GM12891 (cell line): ENCODE data around the gene C1orf226.

Source experiments
- DNase-seq: peaks from one replicate; pipeline ENCODE4 v3.0.0; 2011; ENCODE audit warnings: low spot score; ENCODE audit not compliant: insufficient read length
- FAIRE-seq: peaks from 2 replicates; lab custom pipeline; 2011; peaks lifted over from hg19 to GRCh38; lab: Jason Lieb, UNC
- PAX5 ChIP-seq: IDR thresholded peaks from 2 replicates; pipeline ENCODE4 v1.6.1; 2011; ENCODE audit warnings: low read length, moderate library complexity, mild to moderate bottlenecking; ENCODE audit not compliant: insufficient read depth, severe bottlenecking
- POLR2A ChIP-seq: IDR thresholded peaks from 2 replicates; pipeline ENCODE4 v1.6.1; 2011; ENCODE audit warnings: low read depth, low read length, control low read depth
- POLR2AphosphoS5 ChIP-seq: IDR thresholded peaks from 2 replicates; pipeline ENCODE4 v1.6.1; 2011; ENCODE audit warnings: low read depth, low read length, control low read depth
- POU2F2 ChIP-seq: IDR thresholded peaks from 2 replicates; pipeline ENCODE4 v1.6.1; 2011; ENCODE audit warnings: low read depth, mild to moderate bottlenecking, control low read depth, low read length, moderate library complexity
- SPI1 ChIP-seq: IDR thresholded peaks from 2 replicates; pipeline ENCODE4 v1.6.1; 2011; ENCODE audit warnings: low read depth, low read length, control low read depth
- TAF1 ChIP-seq: IDR thresholded peaks from 2 replicates; pipeline ENCODE4 v1.6.1; 2011; ENCODE audit warnings: low read depth, low read length, control low read depth

The C1orf226 gene

GRCh38 chr1:162383516-162383915 is 2.0 kb downstream of the C1orf226 start:
- DNase-seq (no peak), FAIRE-seq (no peak)
- no peak for TF ChIP-seq POLR2A
- no peak for TF ChIP-seq TAF1
- TF ChIP-seq SPI1 = no peak
- TF ChIP-seq PAX5 = no peak
- TF ChIP-seq POU2F2 = no peak

DNA sequence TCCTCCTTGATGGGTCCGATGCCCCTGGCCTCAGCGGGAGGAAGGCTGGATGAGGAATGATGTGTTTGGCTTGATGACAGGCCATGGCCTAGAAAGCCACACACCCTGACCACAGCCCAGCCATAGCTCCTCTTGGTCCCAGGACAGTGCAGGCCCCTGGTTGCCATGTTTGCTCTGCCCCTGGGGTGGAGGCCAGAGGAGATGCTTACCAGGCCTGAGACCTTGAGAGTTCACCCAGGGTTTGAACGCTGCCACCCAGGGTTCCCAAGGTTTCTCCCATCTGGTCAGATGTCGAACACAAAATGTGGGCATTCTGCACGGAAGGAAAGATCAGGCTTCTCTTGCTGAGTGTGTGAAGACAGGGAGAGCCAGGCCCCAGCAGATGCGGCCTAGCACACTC is 2.6 kb downstream of the C1orf226 start:
- DNase-seq (no peak), FAIRE-seq (no peak)
- TF ChIP-seq SPI1 = no peak
- no peak for TF ChIP-seq PAX5
- TF ChIP-seq POLR2A = no peak
- no peak for TF ChIP-seq TAF1
- TF ChIP-seq POLR2AphosphoS5 = no peak
- no peak for TF ChIP-seq POU2F2

DNA sequence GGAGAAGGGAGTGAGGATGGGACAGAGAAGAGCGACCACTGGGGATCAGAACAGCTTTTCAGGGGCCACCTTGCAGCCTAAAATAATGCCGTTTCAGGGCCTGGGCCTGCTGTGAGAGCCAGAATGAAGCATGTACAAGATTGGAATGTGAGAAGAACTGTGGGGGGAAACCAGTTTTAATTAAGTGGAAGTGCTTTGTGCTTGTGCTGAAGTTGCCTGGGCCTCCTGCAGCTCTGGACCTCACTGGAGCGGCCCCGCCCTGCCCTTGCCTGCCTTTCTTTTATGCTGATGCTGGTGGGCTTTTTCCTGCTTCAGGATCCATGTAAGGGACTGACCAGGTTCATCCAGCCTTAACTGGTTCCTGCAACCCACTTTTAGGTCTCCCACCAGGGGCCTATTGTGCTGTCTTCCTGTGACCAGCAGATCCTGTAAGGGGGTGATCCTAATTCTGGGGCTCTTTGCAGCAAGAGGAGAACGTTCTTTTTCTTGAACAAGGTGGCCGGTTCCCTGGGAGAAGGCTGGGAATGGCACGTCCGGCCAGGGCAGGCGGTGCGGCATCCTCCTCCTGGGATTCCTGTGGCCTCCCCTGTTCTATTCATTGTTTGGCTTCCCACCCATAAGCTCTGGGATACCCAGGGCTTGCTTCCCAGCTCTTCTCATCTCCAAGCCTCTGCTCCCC is 3.2 kb downstream of the C1orf226 start:
- TF ChIP-seq POLR2AphosphoS5 = no peak
- FAIRE-seq (no peak), DNase-seq (no peak)

DNA sequence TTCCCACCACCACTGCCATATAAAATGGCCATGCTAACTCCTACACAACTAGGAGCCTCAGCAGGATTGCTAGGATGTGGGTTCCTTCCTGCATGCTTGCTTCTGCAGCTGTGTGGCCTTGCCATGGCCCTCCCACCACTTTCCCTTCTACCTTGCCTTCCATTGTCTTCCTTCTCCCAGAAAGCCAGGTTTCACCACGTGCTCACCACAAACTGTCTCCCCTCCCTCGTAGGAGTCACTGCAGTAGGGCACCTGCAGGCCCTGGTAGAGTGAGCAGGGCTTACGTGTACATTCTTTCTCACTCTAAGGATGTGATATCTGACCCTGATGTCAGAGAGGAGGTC is 3.7 kb downstream of the C1orf226 start:
- DNase-seq (no peak), FAIRE-seq (no peak)
- TF ChIP-seq PAX5 = no peak
- TF ChIP-seq POU2F2 = no peak
- TF ChIP-seq POLR2AphosphoS5 = no peak
- TF ChIP-seq SPI1 = no peak
- TF ChIP-seq POLR2A = no peak
- no peak for TF ChIP-seq TAF1

- FAIRE-seq (no peak), DNase-seq (no peak)
- no peak for TF ChIP-seq PAX5
- TF ChIP-seq POLR2AphosphoS5 = no peak
- TF ChIP-seq POLR2A = no peak
- no peak for TF ChIP-seq SPI1
- no peak for TF ChIP-seq TAF1
- TF ChIP-seq POU2F2 = no peak
Observed at GRCh38 chr1:162385702-162386101, 4.2 kb downstream of the C1orf226 start.

GRCh38 chr1:162386292-162387225 is 5.0 kb downstream of the C1orf226 start:
- TF ChIP-seq SPI1 (no peak), POU2F2 (no peak)
- DNase-seq (no peak), FAIRE-seq (no peak)

DNA sequence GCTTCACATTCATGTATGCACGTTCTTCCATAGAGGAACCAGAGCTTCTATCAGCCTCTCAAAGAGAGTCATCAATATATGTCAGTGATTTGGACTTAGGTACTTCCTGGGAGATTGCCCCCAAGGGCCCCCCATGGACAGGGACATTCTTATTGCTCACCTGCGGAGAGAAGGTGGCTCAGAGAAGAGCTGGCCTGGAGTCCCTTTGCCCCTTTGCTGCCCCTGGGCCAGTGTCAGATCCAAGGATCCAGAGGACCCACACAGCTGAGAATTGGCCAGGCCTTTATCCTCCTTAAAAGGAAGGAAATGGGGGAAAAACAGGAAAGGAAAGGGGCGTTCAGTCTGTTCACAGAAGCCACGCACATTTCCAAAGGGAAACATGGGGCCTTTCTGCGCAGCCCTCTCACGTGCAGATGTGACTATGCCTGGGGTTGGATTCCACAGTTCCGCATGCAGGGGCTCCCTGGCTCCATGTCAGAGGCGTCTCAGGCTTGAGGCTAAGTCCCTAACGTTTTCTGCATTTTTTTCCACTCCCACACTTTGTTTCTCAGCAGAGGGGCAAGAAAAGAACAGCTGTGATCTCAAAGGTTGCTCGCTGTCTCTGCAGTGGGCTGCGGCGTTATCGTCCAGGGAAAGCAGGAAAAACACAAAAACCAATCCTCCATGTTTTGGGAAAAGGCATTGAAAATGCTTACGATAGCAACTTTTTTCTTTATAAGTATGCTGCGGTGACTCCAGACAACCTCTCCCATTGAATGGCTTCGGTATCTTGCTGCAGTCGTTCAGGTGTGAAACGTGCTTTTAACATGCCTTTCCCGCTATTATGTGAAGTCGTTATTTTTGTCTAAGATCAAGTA is 5.9 kb downstream of the C1orf226 start:
- no peak for DNase-seq
- no peak for FAIRE-seq
- TF ChIP-seq POU2F2 (no peak), SPI1 (no peak), POLR2A (no peak), TAF1 (no peak), PAX5 (no peak), POLR2AphosphoS5 (no peak)

- TF ChIP-seq POLR2AphosphoS5 = no peak
- no peak for TF ChIP-seq POU2F2
- TF ChIP-seq PAX5 = no peak
- no peak for TF ChIP-seq SPI1
- TF ChIP-seq POLR2A = no peak
- no peak for TF ChIP-seq TAF1
- DNase-seq = no peak
- FAIRE-seq = no peak
Observed at GRCh38 chr1:162388083-162388594, 6.6 kb downstream of the C1orf226 start.

DNA sequence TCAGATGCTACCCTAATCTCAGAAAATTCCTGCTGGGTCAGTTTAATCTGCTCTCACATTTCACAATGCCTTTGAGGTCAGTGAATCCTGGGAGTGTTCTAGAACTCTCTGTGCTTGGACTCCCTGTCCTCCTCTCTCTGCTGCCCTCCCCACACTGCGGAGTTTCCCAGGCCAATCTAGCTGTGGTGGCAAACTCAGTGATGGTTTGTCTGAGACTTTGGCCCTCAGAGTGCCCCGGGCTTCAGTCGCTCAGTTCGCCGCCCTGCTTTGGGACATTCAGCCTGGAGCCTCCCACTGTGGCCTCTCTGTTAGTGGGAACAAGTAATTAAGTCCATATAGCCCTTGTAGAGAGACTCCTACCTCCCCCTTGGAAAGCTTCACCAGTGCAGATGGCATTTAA is 7.1 kb downstream of the C1orf226 start:
- DNase-seq = no peak
- TF ChIP-seq POLR2A (no peak), POLR2AphosphoS5 (no peak), TAF1 (no peak), SPI1 (no peak), PAX5 (no peak), POU2F2 (no peak)
- no peak for FAIRE-seq
